Middle frontal gyrus (tissue), 1 donor: ENCODE measurements around the gene COL17A1.

ENCODE experiments used
- DNase-seq: peaks from one replicate; pipeline ENCODE4 v3.0.0-alpha.2; 2015; ENCODE audit warnings: low spot score; ENCODE audit errors: extremely low spot score

Gene COL17A1

DNA sequence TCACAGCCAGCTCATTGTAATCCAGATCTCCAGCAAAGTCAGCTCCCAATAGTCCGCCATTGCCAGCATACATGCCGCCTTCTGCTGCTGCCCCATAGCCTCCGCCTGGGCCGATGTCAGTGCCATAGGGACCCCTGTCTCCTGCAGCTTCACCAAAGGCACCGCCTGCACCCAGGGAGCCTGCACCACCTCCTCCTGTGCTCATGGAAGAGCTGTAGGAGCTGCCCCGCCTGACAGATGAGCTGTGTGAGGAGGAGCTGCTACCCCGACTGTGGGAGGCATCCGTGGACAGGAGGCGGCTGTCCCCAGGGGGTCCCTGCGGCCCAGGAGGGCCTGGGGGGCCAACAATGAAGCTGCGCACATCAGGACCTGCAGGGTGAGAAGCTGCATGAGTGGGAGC, 51.7 kb downstream of the COL17A1 start:
- DNase-seq = no peak

DNA sequence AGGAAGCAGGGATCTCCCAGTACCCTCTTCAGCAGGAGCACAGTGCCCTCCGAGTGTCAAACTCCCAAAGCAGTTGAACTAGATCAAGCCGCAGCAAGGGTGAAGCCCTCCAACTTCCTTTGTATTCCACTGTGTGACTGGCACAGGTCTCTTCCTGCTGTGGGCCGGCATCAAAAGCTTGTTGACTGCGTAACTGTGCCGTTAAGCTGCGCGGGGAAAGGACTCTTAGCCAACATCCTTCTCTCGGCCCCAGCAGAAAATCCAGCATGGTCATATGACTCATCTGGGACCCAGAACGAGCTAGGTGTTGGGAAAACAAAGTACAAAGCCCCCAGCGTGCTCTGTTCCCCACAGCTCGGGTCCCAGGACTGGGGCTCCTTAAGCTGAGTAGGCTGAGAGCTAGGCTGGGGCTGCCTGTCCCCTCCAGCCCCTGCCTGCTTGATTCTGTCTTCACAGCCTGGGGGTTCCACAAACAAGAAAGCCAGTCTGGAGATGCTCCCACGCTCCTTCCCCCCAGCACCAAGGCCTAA, 52.2 kb downstream of the COL17A1 start:
- no peak for DNase-seq

DNA sequence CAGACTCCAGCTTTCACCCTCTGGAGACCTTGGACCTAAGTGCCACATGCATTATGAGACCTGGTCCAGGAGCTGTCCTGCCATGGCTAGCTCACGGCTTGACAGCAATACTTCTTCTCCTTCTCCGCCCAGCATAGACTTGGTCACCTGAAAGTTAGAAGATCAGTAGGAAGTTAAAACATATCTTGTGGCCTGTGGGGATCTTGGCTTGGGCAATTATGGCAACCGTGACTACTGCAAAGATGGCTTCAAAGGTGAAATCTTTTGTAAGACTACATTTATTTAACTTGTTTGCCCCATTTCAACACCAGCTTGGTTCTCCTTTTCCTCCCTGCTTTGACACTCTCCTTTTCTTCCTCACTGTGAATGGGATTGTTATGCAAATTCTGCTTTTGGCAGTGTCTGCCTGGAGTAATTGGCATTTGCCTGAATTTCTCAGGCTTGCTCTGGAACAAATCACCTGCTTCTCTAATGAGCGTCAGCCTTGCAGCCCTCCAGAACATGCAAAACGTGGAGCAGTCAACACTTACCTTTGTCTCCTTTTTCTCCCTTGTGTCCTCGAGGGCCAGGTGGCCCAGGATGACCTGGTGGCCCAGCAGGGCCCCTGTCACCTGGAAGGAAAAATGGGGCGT, 53.4 kb downstream of the COL17A1 start:
- DNase-seq = no peak

DNA sequence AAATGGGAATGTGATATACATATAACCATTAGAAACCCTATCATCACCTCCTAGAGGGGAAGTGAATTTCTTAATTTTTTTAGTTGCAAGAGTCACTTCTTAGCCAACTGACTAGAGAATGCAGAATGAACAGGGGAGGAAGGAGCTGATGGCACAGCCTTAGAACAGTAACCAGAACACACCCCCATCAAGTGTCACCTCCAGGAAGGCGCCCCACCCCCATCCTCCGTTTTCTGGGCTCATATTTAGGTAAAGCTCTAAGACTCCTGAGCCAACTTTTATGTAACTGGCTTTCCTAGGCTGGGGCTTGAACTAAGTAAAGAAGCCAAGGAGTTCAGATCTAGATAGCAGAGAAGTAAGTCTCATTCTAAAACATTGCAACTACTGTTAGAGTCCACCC, 54.0 kb downstream of the COL17A1 start:
- no peak for DNase-seq

DNA sequence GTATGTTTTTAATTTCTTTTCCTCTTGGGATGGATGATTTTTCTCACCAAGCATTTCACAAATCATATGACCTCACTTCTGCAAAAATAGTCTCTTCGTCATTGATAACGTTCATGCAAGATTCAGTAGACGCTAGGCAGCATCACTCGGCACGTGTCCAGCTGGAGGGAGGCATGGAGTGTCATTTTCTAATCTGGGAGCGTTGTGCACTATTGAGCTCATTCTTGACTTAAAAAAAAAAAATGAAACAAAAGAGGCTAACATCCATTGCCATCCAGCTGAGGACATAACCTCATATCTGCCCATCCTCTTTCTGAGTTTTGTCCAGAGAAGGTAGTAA, 56.2 kb downstream of the COL17A1 start:
- DNase-seq = peak; percentile 39

DNA sequence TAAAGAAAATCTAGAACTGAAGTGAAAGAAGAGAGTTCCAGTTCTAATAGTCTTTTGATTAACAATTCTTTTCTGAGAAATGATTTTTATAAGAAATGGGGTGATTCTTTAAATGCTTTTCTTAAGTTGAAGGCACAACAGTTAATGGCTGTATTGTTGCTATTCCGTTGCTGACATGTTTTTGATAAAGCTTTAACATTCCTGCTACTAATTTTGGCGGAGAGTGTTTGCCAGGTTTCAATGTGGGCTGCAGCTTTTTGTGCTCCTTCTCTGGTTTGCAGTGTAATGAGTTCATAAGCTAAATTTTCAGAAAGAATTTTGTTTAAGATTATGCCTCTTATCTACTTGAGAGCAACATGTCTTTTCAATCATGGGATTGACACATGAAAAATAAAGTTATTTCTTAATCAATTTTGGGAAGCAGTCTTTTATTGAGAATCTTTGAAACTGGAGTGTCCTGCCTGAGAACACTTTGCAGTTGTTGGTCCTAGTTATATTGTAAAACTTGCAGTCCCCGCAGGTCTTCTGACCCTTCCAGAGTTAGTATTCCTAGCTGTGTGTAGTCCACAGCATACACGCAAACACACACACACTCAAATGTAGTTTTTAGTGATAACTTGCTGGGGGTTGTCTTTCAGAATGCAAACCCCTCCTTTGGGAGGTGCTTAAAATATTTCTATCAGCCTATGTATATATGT, 56.7 kb downstream of the COL17A1 start:
- no peak for DNase-seq

DNA sequence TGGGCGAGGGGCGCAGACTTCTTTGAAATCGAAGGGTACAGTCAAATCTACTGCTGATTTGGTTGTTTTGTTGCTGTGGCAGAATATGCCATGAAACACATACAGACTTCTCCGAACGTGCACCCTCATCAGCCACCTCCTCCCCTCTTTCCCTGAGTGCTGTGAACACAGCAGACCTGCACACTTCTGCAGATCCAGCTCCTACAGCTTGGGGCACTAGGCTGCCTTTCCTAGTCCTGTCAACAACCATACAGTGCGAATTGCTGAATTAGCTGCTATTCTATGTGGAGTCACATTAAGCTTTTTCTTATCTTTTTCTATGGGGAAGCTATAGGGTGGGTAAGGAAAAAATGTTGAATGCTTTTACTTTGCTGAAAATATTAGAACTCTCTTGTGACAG, 57.5 kb downstream of the COL17A1 start:
- peak; percentile 37 for DNase-seq

DNA sequence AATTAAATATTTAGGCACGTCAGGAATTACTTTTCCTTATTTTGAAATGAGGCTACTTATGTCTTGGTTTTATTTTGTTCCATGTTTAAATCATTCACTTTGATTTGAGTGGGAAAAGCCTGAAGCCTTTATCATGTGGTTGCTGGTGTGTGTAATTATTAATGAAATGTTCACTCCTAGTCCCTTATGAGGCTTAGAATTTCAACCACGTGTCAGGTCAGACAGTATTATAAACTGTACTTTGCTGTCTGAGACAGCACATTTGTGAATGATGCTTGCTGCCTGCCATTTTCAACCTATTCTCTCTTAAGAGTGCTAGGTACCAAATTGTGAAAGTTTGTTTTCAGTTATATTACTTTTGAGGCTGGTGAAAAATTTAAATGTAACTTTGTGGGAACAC, 58.9 kb downstream of the COL17A1 start:
- no peak for DNase-seq

DNA sequence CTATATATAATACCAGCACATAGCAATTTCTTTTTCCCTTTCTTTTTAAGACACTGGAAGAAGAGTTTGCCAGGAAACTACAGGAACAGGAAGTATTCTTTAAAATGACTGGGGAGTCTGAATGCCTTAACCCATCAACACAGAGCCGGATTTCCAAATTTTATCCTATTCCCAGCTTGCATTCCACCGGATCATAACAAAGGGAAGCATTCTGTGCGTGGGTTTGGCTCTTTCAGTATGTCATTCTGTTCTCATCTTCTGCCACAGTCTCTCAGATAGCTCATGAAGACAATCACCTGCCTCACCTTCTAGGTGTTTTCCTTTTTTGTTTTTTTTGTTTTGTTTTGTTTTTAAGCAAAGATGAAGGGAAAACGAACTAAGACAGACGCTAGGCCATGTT, 60.2 kb downstream of the COL17A1 start:
- DNase-seq = no peak

DNA sequence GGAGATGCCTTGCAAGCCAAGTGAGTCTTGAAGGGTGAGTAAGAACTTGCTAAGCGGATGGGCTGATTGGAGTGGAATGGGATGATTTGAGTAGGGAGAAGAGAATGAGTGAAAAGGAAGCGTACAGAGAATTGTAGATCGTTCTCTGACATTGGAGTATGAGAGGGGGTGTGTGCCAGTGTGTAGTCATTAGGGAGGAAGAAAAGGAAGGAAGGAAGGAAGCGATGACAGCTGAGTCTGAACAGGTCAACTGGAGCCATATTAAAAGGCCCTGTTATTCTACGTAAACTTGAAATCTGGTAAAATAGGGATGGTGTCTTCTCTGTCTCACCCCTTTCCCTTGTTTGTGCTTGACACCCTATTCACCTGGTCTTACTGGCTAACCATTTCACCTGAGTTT, 63.7 kb downstream of the COL17A1 start:
- no peak for DNase-seq

DNA sequence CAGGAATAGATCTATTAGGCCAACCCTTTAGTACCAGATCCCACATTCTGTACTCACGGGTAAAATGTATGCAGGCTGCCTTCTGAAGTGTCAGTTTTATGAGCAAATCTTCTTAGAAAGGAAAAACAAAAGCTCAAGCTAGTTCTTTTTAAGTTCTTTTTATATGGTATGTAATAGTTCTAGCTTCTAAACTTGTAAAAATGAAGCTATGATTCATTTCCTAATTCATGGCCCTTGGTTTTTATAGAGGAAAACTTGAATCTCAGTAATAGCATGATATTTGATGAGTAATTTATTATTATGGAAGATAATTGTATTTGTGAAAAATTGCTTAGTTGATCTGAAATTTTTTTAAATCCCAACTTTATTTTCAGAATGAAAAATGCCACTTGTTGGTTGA, 64.4 kb downstream of the COL17A1 start:
- no peak for DNase-seq

DNA sequence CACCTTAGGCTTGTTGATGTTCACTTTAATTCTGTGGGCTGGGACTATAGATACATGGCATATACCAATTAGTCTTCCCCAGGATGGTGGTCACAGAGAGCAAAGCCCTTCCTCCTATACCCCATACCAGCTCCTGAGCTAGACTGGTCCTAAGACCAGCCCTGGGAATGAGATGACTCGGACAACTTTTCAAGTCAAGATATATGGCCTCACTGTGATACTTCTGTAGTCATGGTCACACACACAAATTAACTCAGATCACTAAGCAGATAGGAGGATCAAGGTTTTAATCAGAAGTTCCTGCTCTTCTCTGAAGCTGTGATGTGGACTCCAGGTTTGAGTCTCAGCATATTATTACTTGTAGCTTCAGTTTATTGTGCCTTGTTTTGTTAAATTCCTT, 65.7 kb downstream of the COL17A1 start:
- no peak for DNase-seq

DNA sequence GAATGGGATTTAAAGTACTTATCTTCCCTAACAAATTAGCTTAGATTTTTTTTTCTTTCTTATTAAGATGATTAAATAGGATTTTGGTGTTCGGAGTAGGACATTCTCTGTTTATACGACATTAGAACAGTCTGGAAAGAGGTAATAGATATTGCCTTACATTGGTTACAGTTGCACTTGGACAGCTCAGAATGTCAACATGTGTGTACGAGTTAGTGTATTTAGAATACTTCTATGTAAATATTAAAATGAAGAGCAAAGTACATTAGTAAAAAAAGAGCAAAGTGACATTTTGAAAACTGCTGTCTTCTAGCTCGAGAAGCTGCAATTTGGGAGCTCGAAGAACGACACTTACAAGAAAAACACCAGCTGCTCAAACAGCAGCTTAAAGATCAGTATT, 67.2 kb downstream of the COL17A1 start:
- no peak for DNase-seq

DNA sequence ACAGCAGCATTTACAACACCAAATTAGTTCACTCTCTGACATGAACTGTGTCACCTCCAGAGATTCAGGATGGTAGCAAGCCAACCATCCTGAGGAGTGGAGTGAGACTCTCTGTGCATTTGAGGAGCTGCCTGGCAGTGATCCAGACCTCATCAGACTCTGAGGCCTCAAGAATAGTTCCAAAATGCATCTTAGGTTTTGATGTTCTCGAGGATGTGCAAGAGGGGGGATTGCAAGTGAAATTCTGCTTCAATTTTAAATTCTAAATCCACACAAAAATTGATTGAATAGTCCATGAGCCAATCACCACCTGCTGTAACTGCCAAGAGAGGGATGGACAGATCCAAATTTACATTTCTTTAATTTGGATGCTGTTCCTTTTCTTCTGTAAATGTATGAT, 69.0 kb downstream of the COL17A1 start:
- DNase-seq = no peak

DNA sequence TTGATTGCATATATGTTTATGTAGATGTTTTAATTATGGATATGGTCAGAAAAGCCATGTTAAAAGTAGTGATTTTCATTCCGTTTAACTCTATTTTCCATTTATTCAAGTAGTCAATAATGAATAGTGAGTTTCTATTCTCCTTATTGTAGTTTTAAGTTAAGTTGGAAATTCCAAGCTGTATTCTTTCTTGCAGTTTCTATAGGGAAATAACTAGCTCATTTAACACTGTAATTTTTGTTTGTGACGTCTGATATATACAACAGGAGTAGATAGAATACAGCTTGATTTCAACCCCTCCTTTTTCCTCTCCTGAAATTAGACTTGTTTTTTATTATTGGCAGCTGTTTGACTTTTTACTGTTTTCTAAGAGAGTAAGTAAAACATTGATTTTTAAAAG, 71.5 kb downstream of the COL17A1 start:
- DNase-seq = no peak

DNA sequence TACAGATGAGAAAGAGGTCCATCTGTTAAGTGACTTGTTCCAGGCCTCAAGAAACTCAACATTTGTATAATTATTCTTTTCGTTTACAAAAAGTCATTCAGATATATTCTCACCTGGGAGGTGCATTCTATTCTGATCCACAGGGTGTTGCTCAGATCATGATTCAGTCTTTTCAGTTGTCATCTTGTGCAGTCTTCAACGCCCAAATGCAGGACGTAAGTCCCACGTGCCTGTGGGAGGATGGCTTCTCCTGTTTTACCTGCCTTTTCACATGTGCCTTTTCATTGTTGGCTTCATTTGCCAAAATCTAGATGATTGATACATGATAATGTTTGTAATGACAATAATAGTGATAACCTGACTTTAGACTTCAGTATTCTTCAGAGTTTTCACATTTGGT, 72.2 kb downstream of the COL17A1 start:
- no peak for DNase-seq

DNA sequence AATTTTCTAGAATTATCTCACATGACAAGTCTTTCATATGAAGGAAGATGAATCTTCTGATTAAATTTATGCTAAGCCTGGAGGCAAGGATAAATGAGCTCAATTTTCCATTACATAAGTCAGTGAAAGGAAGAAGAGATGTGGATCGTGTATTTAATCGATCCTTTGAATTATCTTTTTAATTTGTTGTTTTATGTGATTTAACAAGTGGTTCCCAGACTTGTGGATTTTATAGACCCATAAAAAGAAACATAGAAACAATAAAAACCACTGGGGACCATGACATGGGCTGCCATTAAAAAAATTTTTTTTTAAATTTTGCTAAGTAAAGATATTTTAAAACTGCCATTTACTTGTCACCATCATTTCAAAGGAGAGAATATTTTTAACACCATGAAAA, 73.8 kb downstream of the COL17A1 start:
- no peak for DNase-seq

DNA sequence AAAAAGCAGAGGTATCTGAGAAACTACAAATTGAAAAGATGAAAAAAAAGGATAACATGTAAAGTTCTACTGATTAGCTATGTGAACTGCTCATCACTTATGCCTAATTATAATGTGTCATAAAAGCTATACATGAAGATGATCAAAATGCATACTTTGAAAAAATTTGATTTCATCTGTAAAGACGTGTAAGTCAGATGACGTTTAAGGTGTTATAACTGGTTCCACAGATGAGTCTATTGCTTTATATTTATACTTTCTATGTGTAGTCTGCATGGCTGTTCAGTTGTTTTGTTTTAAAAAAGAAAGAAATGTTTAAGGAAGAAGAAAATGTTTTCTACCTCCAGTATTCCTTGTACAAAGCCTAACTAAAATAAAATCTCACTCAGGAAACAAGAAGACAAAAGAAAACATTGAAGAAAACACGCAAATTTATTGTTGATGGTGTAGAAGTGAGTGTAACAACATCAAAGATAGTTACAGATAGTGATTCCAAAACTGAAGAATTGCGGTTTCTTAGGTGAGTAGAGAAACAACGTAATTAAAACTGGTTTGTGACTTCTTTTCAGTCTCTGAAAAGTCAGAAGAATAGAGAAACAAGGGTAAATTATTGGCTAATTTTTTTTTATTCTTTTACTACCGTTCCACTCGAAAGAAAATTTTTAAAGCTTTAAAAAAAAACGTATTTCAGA, 80.4 kb downstream of the COL17A1 start:
- DNase-seq = no peak

DNA sequence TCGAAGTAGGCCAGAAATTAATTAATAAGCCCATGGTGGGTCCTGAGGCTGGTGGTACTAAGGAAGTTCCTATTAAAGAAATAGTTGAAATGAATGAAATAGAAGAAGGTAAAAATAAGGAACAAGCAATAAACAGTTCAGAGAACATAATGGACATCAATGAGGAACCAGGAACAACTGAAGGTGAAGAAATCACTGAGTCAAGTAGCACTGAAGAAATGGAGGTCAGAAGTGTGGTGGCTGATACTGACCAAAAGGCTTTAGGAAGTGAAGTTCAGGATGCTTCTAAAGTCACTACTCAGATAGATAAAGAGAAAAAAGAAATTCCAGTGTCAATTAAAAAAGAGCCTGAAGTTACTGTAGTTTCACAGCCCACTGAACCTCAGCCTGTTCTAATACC, 82.8 kb downstream of the COL17A1 start:
- no peak for DNase-seq

DNA sequence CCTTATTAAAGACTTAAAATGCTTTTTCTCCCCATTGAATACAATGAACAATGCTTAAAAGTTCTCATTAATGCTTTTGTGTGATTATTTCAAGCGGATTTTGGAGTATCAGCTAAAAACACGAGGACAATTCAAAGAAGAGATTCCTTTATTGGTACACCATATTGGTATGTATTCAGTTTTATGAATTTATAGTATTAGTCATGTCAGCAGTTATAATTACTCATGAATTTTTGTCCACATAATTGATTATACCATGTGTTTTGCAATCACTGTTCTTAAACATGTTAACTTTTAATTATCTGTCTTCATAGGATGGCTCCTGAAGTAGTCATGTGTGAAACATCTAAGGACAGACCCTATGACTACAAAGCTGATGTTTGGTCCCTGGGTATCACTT, 86.9 kb downstream of the COL17A1 start:
- DNase-seq = no peak

DNA sequence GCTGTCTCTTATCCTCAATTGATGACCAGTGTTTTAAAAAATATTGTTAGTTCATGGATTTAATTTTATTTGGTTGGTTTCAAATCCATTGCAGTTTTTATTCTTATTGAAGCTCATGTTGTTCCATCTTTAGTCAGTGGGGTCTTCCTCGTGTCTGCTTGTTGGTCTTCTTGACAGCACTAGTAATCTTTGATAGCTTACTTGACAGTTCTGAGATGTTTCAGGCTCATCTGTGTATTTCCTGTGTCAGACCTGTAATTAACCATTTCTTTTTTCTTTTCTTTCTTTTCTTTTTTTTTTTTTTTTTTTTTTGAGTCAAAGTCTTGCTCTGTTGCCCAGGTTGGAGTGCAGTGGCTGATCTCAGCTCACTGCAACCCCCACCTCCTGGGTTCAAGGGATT, 90.5 kb downstream of the COL17A1 start:
- no peak for DNase-seq

DNA sequence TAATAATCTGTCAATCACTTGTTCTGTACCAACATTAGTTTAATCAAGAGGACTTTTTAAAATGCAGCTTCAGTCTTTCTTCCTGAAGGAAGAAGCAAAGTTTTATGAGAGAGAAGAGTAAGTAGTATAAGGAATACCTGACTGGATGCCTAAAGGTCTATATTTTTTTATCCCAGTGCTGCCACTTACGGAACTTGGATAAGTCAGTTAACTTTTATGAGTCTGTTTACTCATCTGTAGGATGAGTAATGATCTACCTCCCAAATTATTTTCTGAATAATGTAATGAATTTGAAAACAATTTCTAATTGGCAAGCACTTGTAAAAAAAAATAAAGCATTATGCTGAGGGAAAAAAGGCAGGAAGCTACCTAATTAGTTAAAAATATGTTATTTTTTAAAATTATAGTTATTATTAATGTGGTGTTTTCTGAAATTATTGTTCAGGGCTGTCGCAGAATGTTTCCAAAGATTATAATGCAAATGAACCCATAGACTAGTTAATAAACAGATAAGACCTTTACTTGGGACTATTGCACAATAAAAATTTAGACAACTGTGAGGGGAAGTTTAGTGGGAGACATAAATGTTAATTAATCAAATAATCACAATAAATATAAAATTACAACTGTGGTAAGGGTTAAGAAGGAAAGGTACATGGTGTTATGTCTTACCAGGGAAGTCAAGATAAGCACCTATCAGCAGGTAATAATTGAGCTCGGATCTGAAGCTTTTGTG, 94.1 kb downstream of the COL17A1 start:
- no peak for DNase-seq
